AG10803 (cell line): Measurements from ENCODE around the gene ISYNA1.

Experiments
- DNase-seq: peaks from one replicate; pipeline ENCODE4 v3.0.0; 2010; ENCODE audit warnings: low read depth
- H3K4me3 ChIP-seq: 2 replicates; pipeline ENCODE4 v1.5.1; 2011; ENCODE audit warnings: mild to moderate bottlenecking, low read length, control low read depth
- CTCF ChIP-seq: conservative IDR thresholded peaks from 2 replicates; pipeline ENCODE4 v1.5.1; 2011; ENCODE audit warnings: mild to moderate bottlenecking, low read length, control low read depth, inconsistent platforms

Gene ISYNA1

GRCh38 chr19:18425515-18426415, 12.2 kb downstream of the ISYNA1 start:
- peak; percentile 67 for DNase-seq
- no peak overlapping the region; the same call in 1 of the 2 replicates for H3K4me3 ChIP-seq
- peak; percentile 32 for TF ChIP-seq CTCF

GRCh38 chr19:18424890-18425514, 12.9 kb downstream of the ISYNA1 start:
- DNase-seq, result no peak
- no peak for TF ChIP-seq CTCF
- no peak overlapping the region for H3K4me3 ChIP-seq

- H3K4me3 ChIP-seq, result no peak overlapping the region
- DNase-seq, result no peak
- TF ChIP-seq CTCF, result no peak
Observed at GRCh38 chr19:18424122-18424889, 13.6 kb downstream of the ISYNA1 start.

- no peak for DNase-seq
- no peak overlapping the region for H3K4me3 ChIP-seq
- TF ChIP-seq CTCF, result no peak
Observed at GRCh38 chr19:18423258-18424020, 14.5 kb downstream of the ISYNA1 start.

GRCh38 chr19:18422530-18423191, 15.3 kb downstream of the ISYNA1 start:
- no peak for DNase-seq

More at GRCh38 chr19:18422530-18423191, 15.3 kb downstream of the ISYNA1 start:
- TF ChIP-seq CTCF, result no peak
- H3K4me3 ChIP-seq, result no peak overlapping the region
